SK-N-SH (cell line): ENCODE results near the gene CPA1.

ENCODE experiments used
- CTCF ChIP-seq: fragments of 200-600 bp; sonication (generic); IDR thresholded peaks from 2 replicates; pipeline ENCODE4 v1.6.1; 2017; ENCODE audit warnings: antibody characterized with exemption, mild to moderate bottlenecking, moderate library complexity
- EP300 ChIP-seq, 2 experiments: IDR thresholded peaks; 2 replicates each; pipeline versions ENCODE4 v1.4.0 to v1.6.1; 2012; ENCODE audit warnings: borderline replicate concordance in 1 of 2, low read depth in 1 of 2, low read length in 1 of 2
- FOSL2 ChIP-seq: IDR thresholded peaks from 2 replicates; pipeline ENCODE4 v1.4.0; 2012; ENCODE audit warnings: low read depth, mild to moderate bottlenecking, moderate library complexity, borderline replicate concordance
- FOXM1 ChIP-seq: IDR thresholded peaks from 2 replicates; pipeline ENCODE4 v1.4.0; 2012; ENCODE audit warnings: low read depth, mild to moderate bottlenecking
- IRF3 ChIP-seq: fragments of 150-350 bp; IDR thresholded peaks from 2 replicates; pipeline ENCODE4 v1.6.1; 2016; ENCODE audit warnings: mild to moderate bottlenecking, low read depth, low read length
- MXI1 ChIP-seq: IDR thresholded peaks from 2 replicates; pipeline ENCODE4 v1.6.1; 2012; ENCODE audit warnings: mild to moderate bottlenecking, low read depth, low read length, improper control_type of control experiment
- POLR2AphosphoS5 ChIP-seq: IDR thresholded peaks from 2 replicates; pipeline ENCODE4 v1.6.1; 2012; ENCODE audit warnings: low read depth, low read length
- RAD21 ChIP-seq: IDR thresholded peaks from 2 replicates; pipeline ENCODE4 v1.6.1; 2012; ENCODE audit warnings: mild to moderate bottlenecking, low read length
- RFX5 ChIP-seq: IDR thresholded peaks from 2 replicates; pipeline ENCODE4 v1.6.1; 2012; ENCODE audit warnings: mild to moderate bottlenecking, improper control_type of control experiment, low read length
- TEAD4 ChIP-seq: IDR thresholded peaks from 2 replicates; pipeline ENCODE4 v1.4.0; 2012; ENCODE audit warnings: mild to moderate bottlenecking, borderline replicate concordance; ENCODE audit not compliant: insufficient read depth
- USF2 ChIP-seq: fragments of 150-350 bp; IDR thresholded peaks from 2 replicates; pipeline ENCODE4 v1.6.1; 2017; ENCODE audit warnings: antibody characterized with exemption, low read length, low read depth, borderline replicate concordance
- TF ChIP-seq, protein P1 (sequence below): IDR thresholded peaks from 2 replicates; pipeline ENCODE4 v1.4.0; 2012; ENCODE audit warnings: low read depth

GRCh38 chr7:130405003-130405402 lies 24.7 kb downstream of the CPA1 start:
- TF ChIP-seq CTCF (no peak), EP300 (IDR thresholded peaks at IDR 0.05; ENCODE audit: borderline replicate concordance in 1 of 2, low read depth in 1 of 2, low read length in 1 of 2) (no peak), RFX5 (no peak), POLR2AphosphoS5 (no peak), RAD21 (no peak), TEAD4 (no peak), FOSL2 (no peak), FOXM1 (no peak), IRF3 (no peak), USF2 (no peak), MXI1 (no peak)
- TF ChIP-seq, protein P1, sequence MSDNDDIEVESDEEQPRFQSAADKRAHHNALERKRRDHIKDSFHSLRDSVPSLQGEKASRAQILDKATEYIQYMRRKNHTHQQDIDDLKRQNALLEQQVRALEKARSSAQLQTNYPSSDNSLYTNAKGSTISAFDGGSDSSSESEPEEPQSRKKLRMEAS = no peak
